LNCaP clone FGC (cell line): ENCODE measurements around the gene SLC17A2.
A peak's percentile ranks its signal among the peaks of the same experiment; 100 is the strongest.
"Not testable (repeated sequence)": the region's sequence is repeated elsewhere in the genome, so short reads cannot be mapped to it uniquely, and the experiment has no call there.

Experiments
- DNase-seq: peaks from one replicate; pipeline ENCODE4 v3.0.0-alpha.2; 2011; ENCODE audit warnings: low read depth
- H3K4me3 ChIP-seq: 2 replicates; pipeline ENCODE4 v1.5.1; 2011; ENCODE audit warnings: mild to moderate bottlenecking, low read depth, low read length, control low read depth
- CTCF ChIP-seq: IDR thresholded peaks from 2 replicates; pipeline ENCODE4 v1.5.1; 2012; ENCODE audit warnings: mild to moderate bottlenecking; ENCODE audit not compliant: control insufficient read depth, insufficient read depth; ENCODE audit errors: extremely low read depth

Gene SLC17A2

GRCh38 chr6:25943887-25944286 lies 13.4 kb upstream of the SLC17A2 start:
- no peak for DNase-seq
- no peak overlapping the region for H3K4me3 ChIP-seq
- TF ChIP-seq CTCF = no peak

DNA sequence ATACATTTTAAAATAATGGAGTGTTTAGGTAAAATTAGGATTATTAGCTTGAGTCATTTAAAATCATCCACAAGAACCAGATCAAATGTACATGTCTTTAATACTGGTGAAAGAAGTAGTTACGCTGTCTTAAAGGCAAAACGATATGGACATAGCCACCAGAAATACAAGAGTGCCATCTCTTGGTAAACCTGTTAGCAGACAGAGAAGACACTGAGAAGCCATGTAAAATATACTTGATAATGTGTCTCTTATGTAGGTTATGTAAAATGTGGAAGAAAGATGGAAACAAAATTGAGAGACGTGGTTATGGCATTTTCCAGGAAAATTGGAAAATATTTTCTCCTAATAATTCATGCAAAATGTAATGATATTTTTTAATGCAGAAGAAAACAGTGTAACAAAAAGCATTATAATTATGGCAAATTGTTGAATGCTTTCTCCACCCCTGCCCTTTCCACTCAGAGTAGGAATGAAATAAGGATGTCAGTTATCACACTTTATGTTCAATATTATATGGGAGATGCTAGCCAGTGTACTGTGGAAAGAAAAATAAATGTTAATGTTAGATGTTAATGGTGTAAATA lies 12.2 kb upstream of the SLC17A2 start:
- no peak overlapping the region for H3K4me3 ChIP-seq
- TF ChIP-seq CTCF = peak; percentile 83
- DNase-seq = no peak

DNA sequence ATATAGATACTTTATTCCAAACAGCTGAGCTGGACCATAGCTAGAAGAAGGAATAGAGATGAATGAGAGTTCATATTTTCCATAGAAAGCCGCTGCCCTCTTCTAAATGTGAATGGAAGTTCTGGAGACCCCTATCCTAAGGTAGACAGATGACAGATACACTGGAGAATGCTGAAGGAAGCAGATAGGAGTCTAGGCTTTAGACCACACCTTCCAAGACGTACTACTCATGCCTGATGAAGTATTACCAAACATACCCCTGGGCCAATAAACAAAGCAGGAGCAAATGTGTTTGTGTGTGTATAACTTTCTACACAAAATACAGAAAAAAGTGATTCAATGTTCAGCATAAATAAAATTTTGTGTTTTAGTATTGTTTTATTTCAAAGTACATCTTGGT lies 9.1 kb upstream of the SLC17A2 start:
- TF ChIP-seq CTCF = no peak
- DNase-seq = no peak
- H3K4me3 ChIP-seq = no peak overlapping the region

DNA sequence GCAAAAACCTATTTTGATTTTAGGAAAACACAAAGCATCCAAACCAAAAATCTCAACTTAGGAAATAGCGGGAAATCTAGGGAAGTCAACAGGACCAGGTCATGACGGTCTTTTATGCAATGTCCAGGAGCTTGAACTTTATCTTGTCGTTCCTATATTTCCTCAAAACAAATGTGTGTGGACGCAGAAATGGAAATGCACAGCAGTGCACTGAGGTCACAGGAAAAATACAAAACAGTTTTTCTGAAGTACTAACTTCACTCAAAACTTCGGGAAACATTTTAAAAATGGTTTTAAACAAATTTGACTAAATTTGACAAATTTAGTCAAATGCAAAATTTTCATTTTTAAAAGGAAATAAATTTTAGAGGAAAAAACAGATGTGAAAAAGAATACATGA lies 5.5 kb upstream of the SLC17A2 start:
- no peak for DNase-seq
- no peak for TF ChIP-seq CTCF
- H3K4me3 ChIP-seq = no peak overlapping the region

DNA sequence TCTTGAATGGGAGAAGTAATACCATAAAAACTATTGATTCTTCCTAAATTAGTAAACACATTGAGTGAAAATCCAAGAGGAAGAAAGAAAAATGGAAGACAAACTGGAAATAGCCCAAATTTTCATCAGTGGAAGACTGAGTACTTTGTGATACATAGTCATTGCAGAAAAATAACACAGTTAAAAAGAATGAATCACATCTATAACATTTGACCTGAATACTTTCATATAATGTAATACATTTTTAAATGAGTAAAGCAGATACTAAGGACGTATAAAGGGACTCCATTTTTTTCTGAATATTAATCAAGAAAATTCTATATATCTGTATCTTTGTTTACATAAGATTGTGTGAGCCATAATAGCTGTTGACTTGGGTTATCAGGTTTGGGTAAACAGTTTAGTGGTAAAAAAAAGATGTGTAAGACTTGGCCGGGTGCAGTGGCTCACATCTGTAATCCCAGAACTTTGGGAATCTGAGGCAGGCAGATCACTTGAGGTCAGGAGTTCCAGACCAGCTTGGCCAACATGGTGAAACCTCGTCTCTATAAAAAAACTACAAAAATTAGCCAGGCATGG lies 4.3 kb upstream of the SLC17A2 start:
- H3K4me3 ChIP-seq = no peak overlapping the region
- no peak for DNase-seq
- TF ChIP-seq CTCF = no peak

- TF ChIP-seq CTCF = no peak
- DNase-seq = no peak
- no peak overlapping the region for H3K4me3 ChIP-seq
These were observed 3.7 kb upstream of the SLC17A2 start for GRCh38 chr6:25934156-25934555.

DNA sequence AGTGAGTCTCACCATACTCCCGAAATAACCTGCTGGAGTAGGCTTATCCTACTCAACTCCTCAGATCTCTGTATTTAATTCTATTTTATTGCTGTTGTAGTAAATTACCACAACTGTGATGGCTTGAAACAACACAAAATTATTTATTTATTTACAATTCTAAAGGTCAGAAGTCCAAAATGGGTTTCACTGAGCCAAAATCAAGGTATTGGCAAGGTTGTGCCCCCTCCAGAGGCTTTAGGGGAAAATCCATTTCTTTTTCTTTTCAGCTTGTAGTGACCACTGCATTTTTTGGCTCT lies 869 bp upstream of the SLC17A2 start:
- DNase-seq = no peak
- TF ChIP-seq CTCF = no peak
- H3K4me3 ChIP-seq = no peak overlapping the region

DNA sequence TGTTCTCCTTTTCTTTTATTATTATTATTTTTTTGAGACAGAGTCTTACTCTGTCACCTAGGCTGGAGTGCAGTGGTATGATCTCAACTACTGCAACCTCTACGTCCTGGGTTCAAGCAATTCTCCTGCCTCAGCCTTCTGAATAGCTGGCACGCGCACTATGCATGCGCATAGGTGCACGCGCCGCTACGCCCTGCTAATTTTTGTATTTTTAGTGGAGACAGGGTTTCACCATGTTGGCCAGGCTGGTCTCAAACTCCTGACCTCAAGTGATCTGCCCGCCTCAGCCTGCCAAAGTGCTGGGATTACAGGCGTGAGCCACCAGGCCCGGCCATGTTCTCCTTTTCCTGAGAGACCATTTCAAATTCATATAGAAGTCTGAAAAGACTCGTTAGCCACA lies 706 bp downstream of the SLC17A2 start:
- H3K4me3 ChIP-seq, DNase-seq: not testable (repeated sequence)
